Omental fat pad (tissue), 4 donors: ENCODE results near the gene ASPRV1. TPM values are rescaled to one million over a fixed set of nuclear protein-coding genes. Genes with fewer than 3 reads are reported as not detected.

Experiments used
- ATAC-seq: fragments of 150-250 bp; one replicate; pipeline ENCODE4 v1.9.1; 2016; ENCODE audit warnings: mild to moderate bottlenecking, moderate library complexity; ENCODE audit not compliant: low FRiP score
- DNase-seq: peaks from one replicate; pipeline ENCODE4 v3.0.0-alpha.2; 2019; ENCODE audit warnings: low spot score
- CTCF ChIP-seq, 3 donors: fragments of 450-650 bp; IDR thresholded peaks; one replicate each; pipeline ENCODE4 v1.5.1; 2016 to 2017; ENCODE audit warnings: antibody characterized with exemption in 3 of 3, mild to moderate bottlenecking in 3 of 3, moderate library complexity in 2 of 3
- total RNA-seq, 4 donors: library from RNA; depleted of rRNA; stranded (reverse); fragments of >200 nt; gene quantifications; one replicate each; pipeline ENCODE4 v1.1.0, GENCODE V29; 2016

The ASPRV1 gene
- total RNA-seq, 4 donors from 2014 or later: 0.94 to 5.2 (median 1.4) TPM

DNA sequence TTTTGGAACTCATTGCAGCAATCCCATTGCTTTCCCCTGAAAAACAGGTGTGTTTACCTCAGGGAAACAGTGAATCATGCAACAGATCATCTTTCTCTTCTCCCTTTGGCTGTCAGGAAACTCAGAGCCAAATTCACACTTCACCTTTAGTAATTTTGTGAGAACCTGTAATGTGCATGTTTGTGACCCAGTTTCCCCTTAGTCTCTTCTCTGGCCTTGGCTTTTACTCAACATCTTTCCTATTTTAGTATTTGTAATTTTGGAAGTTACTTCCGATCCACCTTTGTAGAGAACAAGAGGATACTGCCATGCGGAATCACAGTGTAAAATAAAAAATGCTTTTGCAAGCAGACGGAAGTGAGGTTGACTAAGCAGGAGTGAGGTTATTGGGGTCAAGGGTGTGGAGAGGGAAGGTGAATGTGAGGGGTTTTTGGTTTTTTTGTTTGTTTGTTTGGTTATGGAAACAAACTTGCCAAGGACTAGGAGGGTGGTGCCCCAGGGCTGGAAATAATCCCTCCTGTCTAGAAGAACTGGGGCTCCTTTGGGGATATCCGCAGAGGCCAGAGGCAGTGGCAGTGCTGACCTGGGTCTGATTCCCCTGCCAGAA is 14.0 kb downstream of the ASPRV1 start:
- no peak for DNase-seq
- TF ChIP-seq CTCF (IDR thresholded peaks at IDR 0.05): no peak
- ATAC-seq: no peak

DNA sequence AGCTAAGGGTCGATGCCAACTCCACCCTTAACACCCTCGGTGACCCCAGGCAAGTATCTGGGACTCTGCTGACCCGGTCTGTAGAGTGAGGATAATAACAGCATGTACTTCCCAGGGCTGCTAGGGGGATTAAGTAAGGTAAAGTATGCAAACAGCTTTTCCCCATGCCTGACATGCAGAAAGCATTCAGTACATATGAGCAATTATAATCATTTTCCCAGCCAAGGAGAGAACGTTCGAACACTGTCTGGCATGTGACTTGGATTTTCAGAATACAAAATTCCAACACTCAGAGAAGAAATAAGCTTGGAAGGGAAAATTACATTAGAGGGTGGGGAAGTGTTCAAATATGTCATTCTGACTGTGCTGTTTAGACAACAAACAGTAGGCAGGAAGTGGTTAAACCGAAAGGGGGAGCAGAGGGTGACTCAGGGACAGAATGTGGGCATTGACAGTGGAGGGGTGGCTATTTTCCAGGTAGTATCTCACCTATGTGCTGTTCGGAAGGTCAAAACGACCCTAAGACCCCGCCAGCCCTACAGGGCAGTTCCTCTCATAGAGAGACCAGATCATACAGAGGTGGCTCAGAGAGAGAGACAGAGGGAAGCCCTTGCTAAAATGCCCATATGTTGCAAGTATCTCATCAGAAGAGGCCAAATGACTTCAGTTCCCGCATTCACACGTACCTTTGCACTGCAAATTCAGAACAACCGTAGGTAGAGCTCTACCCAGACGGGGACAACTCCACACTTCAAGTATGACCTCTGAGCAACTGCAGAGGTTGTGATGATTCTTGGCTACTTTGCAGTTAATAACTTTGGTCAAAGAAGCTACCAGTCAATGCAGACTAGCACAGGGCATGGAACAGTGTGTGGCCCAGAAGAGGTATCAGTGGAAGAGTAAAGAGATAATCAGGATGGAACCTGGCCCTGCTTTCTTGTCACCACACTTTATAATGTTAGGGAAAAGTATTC is 14.8 kb downstream of the ASPRV1 start:
- DNase-seq: no peak
- TF ChIP-seq CTCF (IDR thresholded peaks at IDR 0.05): no peak
- ATAC-seq: no peak

GRCh38 chr2:69945941-69946340 is 15.5 kb downstream of the ASPRV1 start:
- DNase-seq (no peak), ATAC-seq (no peak)
- TF ChIP-seq CTCF (IDR thresholded peaks at IDR 0.05): no peak

- no peak for DNase-seq
- ATAC-seq: no peak
- no peak for TF ChIP-seq CTCF (IDR thresholded peaks at IDR 0.05)
These were observed 16.0 kb downstream of the ASPRV1 start for GRCh38 chr2:69945441-69945840.

GRCh38 chr2:69944756-69945155 is 16.7 kb downstream of the ASPRV1 start:
- DNase-seq (no peak), ATAC-seq (no peak)
- TF ChIP-seq CTCF (IDR thresholded peaks at IDR 0.05): no peak

DNA sequence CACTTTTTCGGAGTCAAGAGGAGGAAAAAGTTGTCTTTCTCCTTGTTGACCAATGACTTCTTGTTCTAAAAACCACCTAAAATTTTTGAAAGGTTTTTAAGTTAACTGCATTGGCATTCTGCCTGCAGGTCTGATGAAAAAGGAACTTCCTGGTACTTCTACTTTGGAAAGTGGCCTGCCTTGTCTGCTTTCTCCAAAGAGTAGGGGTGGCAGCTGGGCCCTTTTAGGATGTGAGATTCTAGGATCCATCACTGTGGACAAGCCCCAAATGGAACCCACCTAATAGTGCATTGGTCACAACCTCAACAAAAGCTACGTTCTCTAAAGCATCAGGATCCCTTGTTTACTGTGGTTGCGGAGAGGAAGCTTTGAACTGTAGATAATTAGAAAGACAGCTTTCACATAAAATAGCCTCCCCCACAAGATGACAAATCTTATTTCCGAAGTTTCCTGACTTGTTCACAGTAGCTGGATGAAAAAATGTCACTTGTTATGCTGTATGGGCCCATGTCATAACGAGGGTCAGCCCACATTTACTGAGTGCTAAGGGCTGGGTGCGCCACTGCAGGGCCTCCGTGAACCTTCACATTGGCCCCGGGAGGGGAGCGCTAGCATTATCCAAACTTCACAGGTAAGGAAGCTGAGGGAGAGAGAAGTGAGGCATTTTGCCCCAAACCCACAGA is 17.4 kb downstream of the ASPRV1 start:
- TF ChIP-seq CTCF (IDR thresholded peaks at IDR 0.05): no peak
- ATAC-seq: no peak
- DNase-seq: no peak
